Posterior cingulate gyrus (tissue), 11 donors: ENCODE data around the gene DDIT4.
A peak's percentile ranks its signal among the peaks of the same experiment; 100 is the strongest.

ENCODE experiments used
- DNase-seq, 10 donors: peaks; one replicate each; pipeline versions ENCODE4 v3.0.0 to v3.0.0-alpha.2; 2020 to 2021; ENCODE audit warnings: mixed read lengths in 3 of 10
- intact Hi-C: fragments of 100-400 bp; cut with DNase I; formaldehyde crosslinking; loops from one replicate; pipeline ENCODE4 v1.15.1; 2023

The DDIT4 gene

GRCh38 chr10:72311667-72312066, 37.9 kb downstream of the DDIT4 start:
- DNase-seq = peak in 1 of 10 donors; percentile 65
- intact Hi-C loops = no loop called here

- intact Hi-C loops = no loop called here
- DNase-seq = peak in 1 of 10 donors; percentile 40
Observed at GRCh38 chr10:72312865-72313391, 39.2 kb downstream of the DDIT4 start.

GRCh38 chr10:72314263-72314662, 40.5 kb downstream of the DDIT4 start:
- intact Hi-C loops = no loop called here
- DNase-seq = peak in 1 of 10 donors; percentile 56

GRCh38 chr10:72315054-72315453, 41.3 kb downstream of the DDIT4 start:
- intact Hi-C loops = loop anchor here (5.0 kb wide), 1 partner anchor 38 kb away; no protein-coding TSS in a partner anchor

GRCh38 chr10:72315611-72316385, 42.1 kb downstream of the DDIT4 start:
- DNase-seq = no peak
- intact Hi-C loops = loop anchor here (5.0 kb wide), 1 partner anchor 38 kb away; no protein-coding TSS in a partner anchor

More at GRCh38 chr10:72315054-72315453, 41.3 kb downstream of the DDIT4 start:
- DNase-seq = peak in 1 of 10 donors; percentile 52

- intact Hi-C loops = loop anchor here (5.0 kb wide), 1 partner anchor 39 kb away; no protein-coding TSS in a partner anchor
Observed at GRCh38 chr10:72316386-72316700, 42.6 kb downstream of the DDIT4 start.

GRCh38 chr10:72316748-72317435, 43.2 kb downstream of the DDIT4 start:
- intact Hi-C loops = loop anchor here (5.0 kb wide), 1 partner anchor 40 kb away; no protein-coding TSS in a partner anchor
- peak in 2 of 10 donors; percentile 54 to 88 for DNase-seq

More at GRCh38 chr10:72316386-72316700, 42.6 kb downstream of the DDIT4 start:
- DNase-seq = no peak

GRCh38 chr10:72318418-72319262, 44.9 kb downstream of the DDIT4 start:
- no peak for DNase-seq
- intact Hi-C loops = loop anchor here (5.0 kb wide), 1 partner anchor 41 kb away; no protein-coding TSS in a partner anchor

- DNase-seq = peak; percentile 62 to 97 (median 82)
- intact Hi-C loops = loop anchor here (5.0 kb wide), 1 partner anchor 42 kb away; no protein-coding TSS in a partner anchor
Observed at GRCh38 chr10:72319416-72320254, 45.9 kb downstream of the DDIT4 start.

- intact Hi-C loops = no loop called here
- DNase-seq = peak in 2 of 10 donors; percentile 62 to 92
Observed at GRCh38 chr10:72320676-72321247, 47.0 kb downstream of the DDIT4 start.

- intact Hi-C loops = no loop called here
- no peak for DNase-seq
Observed at GRCh38 chr10:72321248-72322029, 47.7 kb downstream of the DDIT4 start.

- no peak for DNase-seq
- intact Hi-C loops = no loop called here
Observed at GRCh38 chr10:72322030-72322279, 48.2 kb downstream of the DDIT4 start.

GRCh38 chr10:72322280-72323058, 48.7 kb downstream of the DDIT4 start:
- intact Hi-C loops = no loop called here

GRCh38 chr10:72323108-72323749, 49.5 kb downstream of the DDIT4 start:
- DNase-seq = no peak
- intact Hi-C loops = no loop called here

More at GRCh38 chr10:72322280-72323058, 48.7 kb downstream of the DDIT4 start:
- DNase-seq = no peak

- intact Hi-C loops = no loop called here
- DNase-seq = no peak
Observed at GRCh38 chr10:72323771-72324191, 50.1 kb downstream of the DDIT4 start.
